HCT116 (cell line): ENCODE results near the gene OSBPL10.

Source experiments
- CTCF ChIP-seq, 3 experiments: fragments of 200-600 bp in 1 of 3; sonication (generic) in 1 of 3; IDR thresholded peaks in 2 of 3; conservative IDR thresholded peaks in 1 of 3; 2 replicates each; pipeline ENCODE4 v1.5.1; 2012 to 2017; ENCODE audit warnings: low read depth in 2 of 3, low read length in 2 of 3, antibody characterized with exemption in 1 of 3, borderline replicate concordance in 1 of 3, control low read depth in 1 of 3, mild to moderate bottlenecking in 1 of 3, mixed read lengths in 1 of 3, mixed run types in 1 of 3, moderate library complexity in 1 of 3; ENCODE audit not compliant: insufficient read depth in 1 of 3
- EGR1 ChIP-seq: IDR thresholded peaks from 2 replicates; pipeline ENCODE4 v1.6.1; 2012; ENCODE audit warnings: low read depth
- EZH2 ChIP-seq: fragments of 200-600 bp; sonication (generic); IDR thresholded peaks from 2 replicates; pipeline ENCODE4 v1.6.1; 2017; ENCODE audit warnings: antibody characterized with exemption, mixed run types
- POLR2A ChIP-seq: IDR thresholded peaks from 2 replicates; pipeline ENCODE4 v1.7.0; 2011; ENCODE audit warnings: borderline replicate concordance; ENCODE audit not compliant: insufficient read depth, insufficient read length; ENCODE audit errors: extremely low read depth
- POLR2AphosphoS5 ChIP-seq: IDR thresholded peaks from 2 replicates; pipeline ENCODE4 v1.6.1; 2011; ENCODE audit warnings: mild to moderate bottlenecking, low read depth, low read length, moderate library complexity
- RAD21 ChIP-seq: IDR thresholded peaks from 2 replicates; pipeline ENCODE4 v1.6.1; 2012; ENCODE audit warnings: low read depth, mild to moderate bottlenecking
- REST ChIP-seq: IDR thresholded peaks from 2 replicates; pipeline ENCODE4 v1.6.1; 2012; ENCODE audit warnings: low read depth
- SP1 ChIP-seq: IDR thresholded peaks from 2 replicates; pipeline ENCODE4 v1.6.1; 2012; ENCODE audit warnings: low read depth
- SRF ChIP-seq: IDR thresholded peaks from 2 replicates; pipeline ENCODE4 v1.6.1; 2012; ENCODE audit warnings: low read depth
- ZFX ChIP-seq: fragments of 450-650 bp; IDR thresholded peaks from 2 replicates; pipeline ENCODE4 v1.6.1; 2017
- ZNF274 ChIP-seq: fragments of 200-500 bp; sonication (Bioruptor generic); IDR thresholded peaks from 2 replicates; pipeline ENCODE4 v1.6.1; 2014; ENCODE audit warnings: mild to moderate bottlenecking, low read depth, low read length, inconsistent platforms

- TF ChIP-seq EZH2 = no peak
- TF ChIP-seq RAD21 = no peak
- no peak for TF ChIP-seq CTCF (IDR thresholded peaks at IDR 0.05 in 2 of 3, conservative IDR thresholded peaks at IDR 0.05 in 1 of 3; ENCODE audit: borderline replicate concordance in 1 of 3, insufficient read depth in 1 of 3, low read depth in 2 of 3, low read length in 2 of 3)
- no peak for TF ChIP-seq REST
- TF ChIP-seq POLR2AphosphoS5 = no peak
- no peak for TF ChIP-seq ZNF274
- no peak for TF ChIP-seq EGR1
- no peak for TF ChIP-seq ZFX
- no peak for TF ChIP-seq POLR2A
- TF ChIP-seq SRF = no peak
- no peak for TF ChIP-seq SP1
Observed at GRCh38 chr3:31976302-31976701, 4.8 kb downstream of the OSBPL10 start.
